NCI-H460 (cell line): ENCODE data around the gene GPR150. TPM values are rescaled to one million over a fixed set of nuclear protein-coding genes. Genes with fewer than 3 reads are reported as not detected.
A peak's percentile ranks its signal among the peaks of the same experiment; 100 is the strongest.
"Not testable (repeated sequence)": the region's sequence is repeated elsewhere in the genome, so short reads cannot be mapped to it uniquely, and the experiment has no call there.

Source experiments
- DNase-seq: peaks from one replicate; pipeline ENCODE4 v3.0.0-alpha.2; 2016; ENCODE audit warnings: low read depth; ENCODE audit errors: extremely low read depth
- total RNA-seq: library from RNA; depleted of rRNA; stranded (reverse); fragments of >200 nt; shearing (Covaris generic); gene quantifications from 2 replicates; pipeline ENCODE4 v1.2.3, GENCODE V29; 2014

GPR150 gene
- total RNA-seq, 1 experiment from 2014 or later = not detected

DNA sequence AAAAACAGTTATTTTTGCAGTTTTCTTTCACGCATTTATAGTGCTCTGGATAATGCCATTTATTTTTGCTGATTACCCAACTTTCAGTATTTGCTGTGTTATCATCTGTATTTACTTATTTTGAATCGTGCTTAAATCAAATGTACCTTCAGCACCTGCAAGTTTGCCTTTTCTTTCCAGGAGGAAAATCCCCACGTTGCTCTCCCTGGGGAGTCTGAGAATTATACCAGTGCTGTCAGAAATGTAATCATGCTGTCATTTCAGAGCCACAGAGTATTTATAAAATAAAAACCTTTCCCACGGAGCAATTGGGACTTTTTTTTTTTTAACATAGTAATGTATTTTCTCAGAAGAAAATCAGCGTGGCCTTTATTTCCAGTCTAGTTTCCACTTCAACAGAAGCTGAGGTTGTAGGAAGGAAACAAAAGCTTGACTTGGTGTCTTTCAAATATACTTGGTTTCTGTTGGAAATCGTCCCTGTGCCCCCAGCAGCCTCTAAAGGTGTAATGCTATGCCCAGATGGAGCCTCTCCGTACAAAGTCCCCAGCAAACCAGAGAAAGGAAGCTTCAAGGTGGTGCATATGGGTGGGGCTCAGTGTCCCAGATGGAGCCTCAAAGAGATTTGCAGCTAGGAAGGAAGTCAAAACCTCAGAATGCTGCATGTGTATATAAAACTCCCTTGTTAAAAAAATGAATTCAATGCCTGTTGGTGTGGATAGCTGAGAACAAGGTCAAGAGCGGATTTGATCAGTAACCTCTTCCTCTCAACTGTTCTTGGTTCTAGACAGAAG lies 2.1 kb downstream of the GPR150 start:
- no peak for DNase-seq

GRCh38 chr5:95623706-95624105 lies 3.8 kb downstream of the GPR150 start:
- no peak for DNase-seq

GRCh38 chr5:95624368-95624767 lies 4.5 kb downstream of the GPR150 start:
- DNase-seq = no peak

- DNase-seq = no peak
These were observed 6.8 kb downstream of the GPR150 start for GRCh38 chr5:95626701-95627100.

GRCh38 chr5:95627971-95628810 lies 8.3 kb downstream of the GPR150 start:
- no peak for DNase-seq

DNA sequence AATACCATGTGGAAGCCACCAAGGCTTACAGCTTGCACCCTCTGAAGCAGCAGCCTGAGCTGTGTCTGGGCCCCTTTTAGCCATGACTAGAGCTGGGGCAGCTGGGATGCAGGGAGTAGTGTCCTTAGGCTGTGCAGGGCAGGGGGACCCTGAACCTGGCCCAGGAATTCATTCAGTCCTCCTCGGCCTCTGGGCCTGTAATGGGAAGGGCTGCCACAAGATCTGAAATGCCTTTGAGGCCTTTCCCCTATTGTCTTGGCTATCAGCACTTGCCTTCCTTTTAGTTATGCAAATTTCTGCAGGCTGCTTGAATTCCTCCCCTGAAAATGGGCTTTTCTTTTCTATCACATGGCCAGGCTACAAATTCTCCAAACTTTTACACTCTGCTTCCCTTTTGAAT lies 9.0 kb downstream of the GPR150 start:
- DNase-seq = no peak

- no peak for DNase-seq
These were observed 10.6 kb downstream of the GPR150 start for GRCh38 chr5:95630394-95630917.

DNA sequence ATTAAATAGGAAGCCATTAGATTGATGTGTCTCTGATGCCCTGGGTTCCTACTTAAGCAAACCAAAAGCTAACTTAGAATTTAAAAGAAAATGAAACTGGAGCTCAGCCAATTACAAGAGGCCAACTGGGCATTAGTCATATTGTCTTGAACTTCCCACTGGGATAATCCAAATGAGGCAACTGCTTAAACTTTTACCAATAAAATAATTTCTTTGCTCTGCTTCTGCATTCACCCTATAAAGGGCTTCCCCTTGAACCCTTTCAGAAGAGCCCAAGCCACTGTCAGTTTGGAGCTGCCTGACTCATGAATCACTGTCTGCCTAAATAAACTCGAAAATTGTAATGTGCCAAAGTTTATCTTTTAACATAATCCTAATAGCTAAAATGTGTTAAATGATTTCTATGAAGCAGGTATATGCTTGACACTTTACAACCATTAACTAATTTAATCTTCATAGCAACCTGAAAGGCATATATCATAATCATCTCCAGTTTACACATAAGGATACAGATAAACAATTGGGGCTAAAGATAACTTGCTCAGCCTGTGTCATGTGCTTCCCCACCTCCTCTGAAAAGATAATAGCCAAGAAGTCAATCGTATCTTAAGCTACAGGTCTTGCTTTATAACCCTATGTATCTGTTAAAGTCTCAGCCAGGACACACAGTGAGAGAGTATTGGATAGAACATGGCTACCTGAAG lies 11.5 kb downstream of the GPR150 start:
- DNase-seq = no peak

DNA sequence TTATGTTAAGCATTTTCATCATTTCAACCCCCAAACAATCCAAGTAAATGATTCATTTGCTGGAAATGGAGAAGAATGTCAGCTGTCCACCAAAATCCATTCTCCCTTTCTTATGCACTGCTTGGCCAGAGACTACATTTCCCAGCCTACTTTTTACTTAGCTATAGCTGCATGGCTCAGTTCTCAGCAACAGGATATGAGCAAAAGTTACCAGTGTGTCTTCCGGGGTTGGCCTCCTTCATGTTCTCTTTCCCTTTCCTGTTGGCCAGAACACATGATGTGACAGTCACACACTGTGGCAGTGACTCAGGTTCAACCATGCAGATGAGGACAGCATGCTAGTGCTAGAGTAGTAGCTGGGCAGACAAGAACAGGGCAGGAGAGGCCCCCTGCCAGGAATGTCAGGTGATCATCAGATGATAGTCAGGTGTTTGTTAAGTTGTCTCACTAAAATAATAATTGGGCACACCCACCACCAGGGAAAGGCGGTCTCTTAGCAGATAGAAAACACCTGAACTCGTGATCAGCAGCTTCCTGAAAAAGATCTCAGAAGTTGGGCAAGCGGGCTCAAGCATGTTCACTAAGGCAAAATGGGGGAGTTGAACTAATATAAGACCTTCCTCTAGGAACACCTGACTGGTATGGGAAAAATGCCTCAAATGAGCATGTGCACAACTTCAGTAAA lies 12.2 kb downstream of the GPR150 start:
- no peak for DNase-seq

GRCh38 chr5:95632942-95633341 lies 13.1 kb downstream of the GPR150 start:
- not testable (repeated sequence) for DNase-seq

DNA sequence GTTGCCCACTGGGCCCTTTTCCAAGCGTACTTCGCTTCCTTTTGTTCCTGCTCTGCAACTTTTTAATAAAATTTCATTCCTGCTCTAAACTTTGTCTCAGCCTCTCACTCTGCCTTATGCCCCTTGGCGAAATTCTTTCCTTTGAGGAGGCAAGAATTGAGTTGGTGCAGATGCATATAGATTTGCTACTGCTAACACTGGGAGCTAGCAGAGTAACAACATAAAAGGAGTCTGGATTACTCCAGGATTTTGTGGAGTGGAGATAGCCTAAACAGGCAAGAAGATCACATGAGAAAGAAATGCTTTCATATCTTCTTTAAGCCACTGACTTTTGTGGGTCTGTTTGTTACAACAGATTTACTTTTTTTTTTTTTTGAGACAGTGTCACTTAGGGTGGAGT lies 13.8 kb downstream of the GPR150 start:
- no peak for DNase-seq

- DNase-seq = no peak
These were observed 14.2 kb downstream of the GPR150 start for GRCh38 chr5:95634081-95634480.

GRCh38 chr5:95638632-95639031 lies 18.7 kb downstream of the GPR150 start:
- DNase-seq = no peak

DNA sequence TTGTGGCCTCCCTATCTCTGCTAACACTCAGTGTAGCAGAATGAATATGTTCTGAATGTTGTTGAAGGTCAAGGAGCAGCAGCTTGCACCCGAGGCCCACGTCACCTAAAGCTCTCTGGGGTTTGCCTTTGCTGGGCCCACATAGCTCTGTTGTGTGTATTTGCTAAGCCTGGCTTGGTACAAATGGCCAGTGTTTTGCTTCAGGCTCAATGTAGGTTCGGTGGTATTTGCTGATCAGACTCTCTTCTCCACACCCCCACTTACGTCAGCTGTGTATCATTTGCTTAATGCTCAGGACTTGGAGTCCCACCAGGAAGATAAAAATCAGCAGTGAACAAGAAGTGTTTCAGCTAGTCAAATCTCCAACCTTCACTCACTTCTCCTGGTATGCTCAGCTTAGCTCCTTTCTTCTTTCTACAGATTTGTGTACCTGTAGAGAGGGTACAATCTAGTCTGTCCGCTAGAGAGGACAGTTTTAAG lies 21.9 kb downstream of the GPR150 start:
- no peak for DNase-seq

DNA sequence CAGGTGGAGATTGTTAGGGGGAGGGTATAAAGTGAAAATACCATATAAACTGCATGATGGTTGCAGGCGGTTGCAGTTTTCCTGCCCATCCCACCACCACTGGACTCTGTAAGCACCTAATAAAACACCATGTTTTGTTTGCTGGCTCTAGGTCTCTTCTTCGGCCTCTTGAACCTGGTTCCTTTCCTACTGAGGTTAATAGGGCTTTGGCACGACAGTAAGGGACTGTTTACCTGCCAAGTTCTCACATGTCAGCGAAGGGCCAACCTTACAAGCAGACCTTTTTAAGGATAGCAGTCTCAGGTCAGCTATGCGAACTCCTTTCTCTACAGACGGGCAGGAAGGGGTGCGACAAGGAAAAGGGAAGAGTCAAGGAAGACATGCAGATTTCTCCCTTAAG lies 23.3 kb downstream of the GPR150 start:
- DNase-seq = no peak

DNA sequence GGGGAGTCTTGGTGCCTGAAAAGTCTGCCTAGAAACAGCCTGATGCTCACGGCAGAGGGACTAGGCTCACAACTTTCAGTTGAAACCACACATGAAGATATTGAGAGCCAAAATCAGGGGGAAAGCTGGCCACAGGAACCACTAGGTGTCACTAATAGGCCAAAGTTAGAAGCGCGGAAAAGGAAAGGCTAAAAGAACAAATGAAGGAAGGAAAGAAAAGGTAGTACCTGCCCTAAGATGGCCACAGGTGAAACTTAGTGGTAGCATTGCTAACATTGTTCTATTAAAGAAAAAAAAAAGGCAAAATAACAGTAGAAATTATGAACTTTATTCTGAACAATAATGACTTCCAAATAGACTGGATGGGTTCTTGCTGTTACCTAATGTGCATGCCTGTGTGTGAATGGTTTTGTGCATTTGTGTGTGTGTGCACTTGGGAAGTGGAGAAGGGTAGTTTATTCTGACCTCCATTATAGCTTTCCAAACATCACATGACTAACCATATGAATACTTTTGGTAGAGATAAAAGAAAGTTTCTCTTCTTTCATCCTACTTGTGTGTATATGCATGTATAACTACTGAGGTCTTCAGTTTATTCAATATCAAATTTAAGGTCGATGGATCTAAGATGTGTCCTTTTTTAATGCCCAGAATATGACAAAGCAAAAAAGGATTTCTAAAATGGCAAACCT lies 24.6 kb downstream of the GPR150 start:
- DNase-seq = peak; percentile 70

- DNase-seq = not testable (repeated sequence)
These were observed 26.3 kb downstream of the GPR150 start for GRCh38 chr5:95646226-95646568.

DNA sequence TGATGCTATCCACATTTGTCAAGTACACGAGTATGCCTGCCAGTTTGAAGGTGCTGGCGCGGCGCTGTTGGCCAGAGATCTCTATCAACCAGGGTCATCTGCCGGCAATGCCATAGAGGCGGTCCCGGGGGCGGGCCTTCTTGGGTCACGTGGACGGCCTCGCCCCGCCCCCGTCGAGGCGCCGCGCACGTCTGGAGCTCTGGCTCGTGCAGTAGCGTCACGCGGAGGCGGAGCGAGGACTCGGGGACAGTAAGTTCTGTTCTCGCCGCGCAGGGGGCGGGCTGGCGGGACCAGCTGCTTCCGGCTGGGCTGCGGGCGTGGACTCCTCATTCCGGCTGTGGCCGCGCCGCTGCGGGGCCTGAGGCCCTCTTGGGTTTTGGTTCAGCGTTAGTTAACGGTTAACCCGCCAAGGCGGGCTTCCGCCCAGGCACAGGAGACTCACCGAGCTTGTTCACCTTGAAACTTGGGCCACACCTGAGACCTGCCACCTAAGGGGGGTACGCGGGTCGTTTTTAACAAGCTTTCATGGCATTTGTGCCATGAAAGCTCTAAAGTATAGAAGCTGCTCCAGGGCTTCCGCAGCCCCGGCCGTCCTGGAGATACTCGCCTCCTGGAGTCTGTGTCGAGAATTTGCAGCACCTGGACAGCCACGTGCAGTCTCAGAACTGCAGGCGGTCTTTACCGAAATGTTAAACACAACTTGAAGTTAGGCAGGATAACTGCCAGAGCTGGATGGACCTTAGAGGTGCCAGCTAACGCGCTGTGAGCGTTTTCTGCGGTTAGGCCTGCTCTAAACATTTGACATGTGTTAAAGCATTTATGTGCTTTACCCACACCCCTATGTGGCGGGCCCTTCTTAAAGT lies 26.9 kb downstream of the GPR150 start, which contains the start of gene RFESD:
Gene RFESD, plus strand, starts transcription at position 209 of the 863 bp plus-strand sequence. CDS start 5,495 bp downstream, outside the sequence.
- peak; percentile 97 for DNase-seq
